Heart right ventricle (tissue), 16 donors: ENCODE measurements around the gene HIRA. TPM values are rescaled to one million over a fixed set of nuclear protein-coding genes. Genes with fewer than 3 reads are reported as not detected.
"Not testable (repeated sequence)": the region's sequence is repeated elsewhere in the genome, so short reads cannot be mapped to it uniquely, and the experiment has no call there.

Experiments
- ATAC-seq, 8 donors: fragments of 200-7000 bp; cut with Tn5 transposase; one replicate each; pipeline ENCODE4 v1.9.1; 2020; ENCODE audit warnings: mild to moderate bottlenecking in 8 of 8, moderate library complexity in 8 of 8, moderate number of reproducible peaks in 1 of 8
- DNase-seq, 2 donors: peaks; one replicate each; pipeline ENCODE4 v3.0.0-alpha.2; 2020
- H3K27ac ChIP-seq, 10 donors: fragments of 200-600 bp; sonication (generic) in 2 of 10; one replicate each; pipeline versions ENCODE4 v1.5.0 to v1.8.0; 2020 to 2022; ENCODE audit warnings: mild to moderate bottlenecking in 3 of 10
- H3K27me3 ChIP-seq, 7 donors: fragments of 200-600 bp; one replicate each; pipeline ENCODE4 v1.8.0; 2021 to 2022; ENCODE audit warnings: mild to moderate bottlenecking in 2 of 7
- H3K36me3 ChIP-seq, 9 donors: fragments of 200-600 bp; sonication (generic) in 1 of 9; one replicate each; pipeline versions ENCODE4 v1.5.0 to v1.8.0; 2020 to 2022; ENCODE audit warnings: mild to moderate bottlenecking in 2 of 9
- H3K4me1 ChIP-seq, 9 donors: fragments of 200-600 bp; sonication (generic) in 1 of 9; one replicate each; pipeline versions ENCODE4 v1.5.0 to v1.8.0; 2020 to 2022; ENCODE audit warnings: mild to moderate bottlenecking in 4 of 9
- H3K4me3 ChIP-seq, 10 donors: fragments of 200-600 bp; sonication (generic) in 2 of 10; one replicate each; pipeline versions ENCODE4 v1.5.0 to v1.8.0; 2020 to 2022; ENCODE audit warnings: mild to moderate bottlenecking in 7 of 10, moderate library complexity in 2 of 10
- H3K9me3 ChIP-seq, 11 donors: fragments of 200-600 bp in 10 of 11; sonication (generic) in 2 of 11; one replicate each; pipeline versions ENCODE4 v1.5.0 to v1.8.0; 2013 to 2022; ENCODE audit warnings: mild to moderate bottlenecking in 2 of 11, control low read depth in 1 of 11, moderate library complexity in 1 of 11
- WGBS, 2 donors: extraction: QIAGEN DNeasy Blood & Tissue Kit; methylation state at CpG; one replicate each; pipeline ENCODE4 v1.1.7; 2013; ENCODE audit warnings: inconsistent platforms in 1 of 2; 5-methylcytosine and 5-hydroxymethylcytosine counted together
- intact Hi-C, 10 donors: fragments of 100-400 bp; cut with DNase I; formaldehyde crosslinking; loops; one replicate each; pipeline versions ENCODE4 v1.11.1 to v1.14.2; 2022
- polyA plus RNA-seq, 2 donors: library from polyadenylated mRNA; stranded (reverse); fragments of 200-250 nt; gene quantifications; one replicate each; pipeline ENCODE4 v1.2.3, GENCODE V29; 2013
- total RNA-seq, 10 donors: library from RNA; stranded (reverse); fragmentation: NEBNext Ultra II Directional in 3 of 10; extraction: Animal tissue kit (Norgen Biotek cat#: 25700) in 3 of 10; gene quantifications; one replicate each; pipeline versions ENCODE4 v1.2.1 to v1.2.4, GENCODE V29; 2021 to 2023
- TF ChIP-seq, protein P1 (sequence below), 9 donors: fragments of 200-600 bp; sonication (generic) in 2 of 9; IDR thresholded peaks; one replicate each; pipeline versions ENCODE4 v1.5.0 to v1.8.0; 2021 to 2022; ENCODE audit warnings: antibody characterized with exemption in 9 of 9, mild to moderate bottlenecking in 5 of 9, moderate library complexity in 1 of 9
- donor health status: Arrhythmogenic right ventricular cardiomyopathy.
- donor health status: ischemic (EF 13 %, LVEDD 7.1; RV severe dilation, severe dysfunction).
- donor health status: healthy with polysubstance abuse.
- donor health status: DM: no; HTN: yes; CAD: no.
- donor health status: DM: no; HTN: no; CAD: no.
- donor health status: ischemic (EF 25% LVEDD 6.9; RV normal size, moderate dysfunction).
- donor health status: ischemic (EF 25% LVEDD 5.7; RV mildly dilated, moderate dysfunction).
- donor health status: healthy.
- donor health status: DM: yes; HTN: yes; CAD: no.
- donor health status: Ischemic cardiomyopathy.
- donor health status: ischemic (EF 35%, LVEDD 5.7; RV mildly dilated, moderate dysfunction).
- donor health status: nonischemic (EF 11% LVEDD 7.7; RV severe dilation, severe dysfunction).
- donor health status: DM: yes; HTN: yes; CAD: no.
- donor health status: PGD.
- donor health status: ischemic (EF 29% LVEDD 5.4; RV normal size, mild dysfunction).
- donor health status: nonischemic (EF 23%, LVEDD 6.1; RV moderate dilation, normal function).

HIRA gene
- total and polyA plus RNA-seq, 12 donors = 3.1 to 23.2 (median 17.5) TPM

DNA sequence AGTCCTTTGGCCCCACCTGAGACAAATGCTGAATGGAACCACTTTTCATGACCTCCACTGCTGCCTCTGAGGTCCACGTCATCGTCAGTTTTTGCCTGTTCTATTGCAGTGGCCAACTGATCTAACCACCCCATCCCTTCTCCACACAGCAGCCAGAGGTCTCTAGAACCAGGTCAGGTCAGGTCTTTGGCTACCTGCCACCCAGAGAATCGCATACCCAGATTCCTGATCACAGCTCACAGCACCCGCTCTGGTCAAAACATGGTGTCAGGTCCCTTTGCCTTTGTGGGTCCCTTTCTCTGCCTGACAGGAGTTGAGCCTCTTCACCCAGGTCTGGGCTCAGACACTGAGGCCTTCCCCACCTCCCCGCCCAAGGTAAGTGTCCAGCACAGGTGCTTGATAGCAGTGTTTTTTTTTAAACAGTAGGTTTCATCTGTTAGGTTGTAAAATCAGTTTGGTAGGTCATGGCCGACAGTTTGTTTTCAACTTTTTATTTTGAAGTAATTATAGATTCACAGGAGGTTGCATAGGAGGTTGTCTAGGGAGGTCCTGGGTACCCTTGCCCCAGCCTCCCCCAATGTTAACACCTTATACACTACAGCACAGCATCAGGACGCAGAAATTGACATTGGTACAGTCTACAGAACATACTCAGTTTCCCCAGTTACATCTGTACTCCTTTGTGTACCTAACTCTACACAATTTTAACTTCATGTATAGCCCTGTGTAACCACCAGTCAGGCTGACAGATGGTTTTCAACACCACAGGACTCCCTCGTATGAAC is 9.1 kb upstream of the HIRA start:
- Histone ChIP-seq H3K4me3 (no peak overlapping the region), H3K9me3 (no peaks in the 10 kb centered on the region), H3K36me3 (peaks cover 0 to 82% (median 5%) of the 10 kb centered on the region in 9 donors), H3K4me1 (peaks cover 6 to 51% (median 21%) of the 10 kb centered on the region in 9 donors), H3K27me3 (no peaks in the 10 kb centered on the region), H3K27ac (no peak overlapping the region)
- WGBS, 2 donors = 67 to 75% methylated on average over 8 of the region's 8 CpGs
- DNase-seq (no peak), ATAC-seq (peak in 3 of 8 donors; percentile 38 to 67 (median 47))
- TF ChIP-seq, protein P1, sequence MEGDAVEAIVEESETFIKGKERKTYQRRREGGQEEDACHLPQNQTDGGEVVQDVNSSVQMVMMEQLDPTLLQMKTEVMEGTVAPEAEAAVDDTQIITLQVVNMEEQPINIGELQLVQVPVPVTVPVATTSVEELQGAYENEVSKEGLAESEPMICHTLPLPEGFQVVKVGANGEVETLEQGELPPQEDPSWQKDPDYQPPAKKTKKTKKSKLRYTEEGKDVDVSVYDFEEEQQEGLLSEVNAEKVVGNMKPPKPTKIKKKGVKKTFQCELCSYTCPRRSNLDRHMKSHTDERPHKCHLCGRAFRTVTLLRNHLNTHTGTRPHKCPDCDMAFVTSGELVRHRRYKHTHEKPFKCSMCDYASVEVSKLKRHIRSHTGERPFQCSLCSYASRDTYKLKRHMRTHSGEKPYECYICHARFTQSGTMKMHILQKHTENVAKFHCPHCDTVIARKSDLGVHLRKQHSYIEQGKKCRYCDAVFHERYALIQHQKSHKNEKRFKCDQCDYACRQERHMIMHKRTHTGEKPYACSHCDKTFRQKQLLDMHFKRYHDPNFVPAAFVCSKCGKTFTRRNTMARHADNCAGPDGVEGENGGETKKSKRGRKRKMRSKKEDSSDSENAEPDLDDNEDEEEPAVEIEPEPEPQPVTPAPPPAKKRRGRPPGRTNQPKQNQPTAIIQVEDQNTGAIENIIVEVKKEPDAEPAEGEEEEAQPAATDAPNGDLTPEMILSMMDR (IDR thresholded peaks at IDR 0.05) = no peak
- intact Hi-C loops = loop anchor here in 1 of 10 donors (10.0 kb wide), 1 partner anchor 146 kb away; the partner anchor contains the start of gene CLTCL1

DNA sequence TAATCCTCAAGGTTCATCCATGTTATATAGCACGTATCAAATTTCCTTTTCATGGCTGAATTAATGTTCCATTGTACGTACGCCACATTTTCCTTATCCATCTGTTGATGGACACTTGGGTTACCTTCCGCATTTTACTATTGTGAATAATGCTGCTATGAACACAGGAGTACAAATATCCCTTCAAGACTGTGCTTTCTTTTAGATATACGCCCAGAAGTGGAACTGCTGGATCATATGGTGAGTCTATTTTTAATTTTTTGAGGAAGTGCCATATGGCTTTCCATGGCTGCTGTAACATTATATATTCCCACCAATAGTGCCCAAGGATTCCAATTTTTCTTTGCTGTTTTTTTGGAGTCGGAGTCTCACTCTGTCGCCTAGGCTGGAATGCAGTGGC is 6.8 kb upstream of the HIRA start:
- peaks cover 0 to 86% (median 16%) of the 10 kb centered on the region in 9 donors for H3K36me3 ChIP-seq
- peaks cover 0 to 44% (median 12%) of the 10 kb centered on the region in 9 donors for H3K4me1 ChIP-seq
- H3K27ac ChIP-seq = no peak overlapping the region
- TF ChIP-seq, protein P1 (IDR thresholded peaks at IDR 0.05) = no peak
- no peaks in the 10 kb centered on the region for H3K27me3 ChIP-seq
- 93 to 94% methylated on average over 7 of the region's 7 CpGs for WGBS, 2 donors
- no peaks in the 10 kb centered on the region for H3K9me3 ChIP-seq
- ATAC-seq (no peak), DNase-seq (no peak)
- intact Hi-C loops = loop anchor here in 1 of 10 donors (5.0 to 10.0 kb wide), 2 partner anchors 39 to 143 kb away; partner anchors contain the start of genes CDC45, CLTCL1 and UFD1
- no peak overlapping the region for H3K4me3 ChIP-seq

DNA sequence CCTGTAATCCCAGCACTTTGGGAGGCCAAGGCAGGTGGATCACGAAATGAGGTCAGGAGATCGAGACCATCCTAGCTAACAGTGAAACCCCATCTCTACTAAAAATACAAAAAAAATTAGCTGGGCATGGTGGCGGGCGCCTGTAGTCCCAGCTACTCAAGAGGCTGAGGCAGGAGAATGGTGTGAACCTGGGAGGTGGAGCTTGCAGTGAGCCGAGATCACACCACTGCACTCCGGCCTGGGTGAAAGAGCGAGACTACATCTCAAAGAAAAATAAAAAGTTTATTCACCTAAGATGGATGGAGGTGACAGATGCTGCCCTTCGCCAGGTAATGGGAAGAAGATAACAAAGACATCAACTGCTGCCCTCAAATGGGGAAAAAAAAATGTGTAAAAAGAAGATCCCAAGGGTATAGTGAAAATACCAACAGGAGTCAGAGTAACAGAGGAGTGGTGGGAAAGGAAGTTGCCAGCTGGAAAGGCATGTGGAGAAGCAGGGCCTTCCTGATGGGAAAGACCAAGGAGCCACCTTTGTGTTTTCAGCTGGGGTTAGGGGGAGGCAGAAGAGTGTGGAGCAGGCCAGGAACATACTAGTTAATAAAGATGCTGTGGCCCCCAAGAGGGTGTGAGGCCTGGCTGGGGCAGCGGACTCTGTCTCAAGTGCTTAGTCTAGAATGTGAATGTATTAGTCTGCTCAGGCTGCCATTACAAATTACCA is 5.1 kb upstream of the HIRA start:
- intact Hi-C loops = loop anchor here in 1 of 10 donors (5.0 to 10.0 kb wide), 2 partner anchors 41 to 142 kb away; partner anchors contain the start of genes CDC45, CLTCL1 and UFD1
- WGBS, 2 donors = 91 to 92% methylated on average over 9 of the region's 9 CpGs
- H3K9me3 ChIP-seq, DNase-seq, H3K4me3 ChIP-seq, H3K27ac ChIP-seq, H3K27me3 ChIP-seq, ATAC-seq: not testable (repeated sequence)
- peaks cover 0 to 71% (median 16%) of the 10 kb centered on the region in 9 donors for H3K36me3 ChIP-seq
- H3K4me1 ChIP-seq = peaks cover 0 to 42% (median 18%) of the 10 kb centered on the region in 9 donors

DNA sequence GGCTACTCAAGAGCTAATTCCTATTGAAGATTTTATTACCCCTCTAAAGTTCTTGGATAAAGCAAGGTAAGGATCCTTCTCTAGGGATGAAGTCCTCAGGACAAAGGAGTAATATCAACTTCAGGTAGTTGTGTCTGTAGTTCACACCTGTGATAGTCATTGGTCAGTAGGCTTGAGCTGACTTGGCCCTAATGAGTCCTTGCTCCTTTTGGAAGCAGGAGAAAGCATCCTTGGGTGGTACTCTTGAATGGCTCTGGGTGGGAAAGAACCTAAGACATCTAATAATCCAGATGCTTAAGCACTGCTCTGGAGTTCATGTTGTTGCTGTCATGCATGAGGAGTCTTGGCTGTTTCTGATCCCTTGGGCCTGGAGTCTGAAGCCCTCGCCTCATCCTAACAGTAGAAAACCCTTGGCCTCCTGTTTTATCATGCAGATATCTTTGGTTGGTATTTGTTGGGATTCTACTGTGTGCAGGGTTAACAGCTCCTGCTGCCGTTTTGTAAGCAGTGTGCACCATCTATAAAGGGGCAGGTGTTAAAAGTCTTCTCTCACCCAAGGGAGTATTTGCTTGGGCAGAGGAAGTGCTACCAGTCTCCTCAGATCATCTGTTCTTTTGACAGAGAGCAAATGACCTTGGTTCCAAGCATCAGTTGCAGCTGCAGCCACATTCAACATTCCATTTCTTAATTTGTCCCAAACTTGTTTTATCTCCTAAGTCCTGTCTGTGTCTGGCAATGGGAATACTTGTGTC is 3.5 kb upstream of the HIRA start:
- TF ChIP-seq, protein P1 (IDR thresholded peaks at IDR 0.05) = no peak
- peaks cover 0 to 59% (median 16%) of the 10 kb centered on the region in 9 donors for H3K36me3 ChIP-seq
- ATAC-seq = no peak
- intact Hi-C loops = loop anchor here in 5 of 10 donors (5.0 to 10.0 kb wide), 4 partner anchors 42 to 258 kb away; partner anchors contain the start of genes CDC45 (in 3 of the 5), UFD1 (in 3 of the 5), CLTCL1 (in 2 of the 5) and SLC25A1 (in 2 of the 5)
- H3K4me1 ChIP-seq = peaks cover 3 to 39% (median 21%) of the 10 kb centered on the region in 9 donors
- no peaks in the 10 kb centered on the region for H3K27me3 ChIP-seq
- no peak overlapping the region for H3K4me3 ChIP-seq
- no peaks in the 10 kb centered on the region for H3K9me3 ChIP-seq
- WGBS, 2 donors = 66 to 77% methylated on average over 2 of the region's 2 CpGs
- DNase-seq = no peak
- H3K27ac ChIP-seq = no peak overlapping the region
